Cardiac muscle cell (in vitro differentiated cells and primary cell): ENCODE results near the gene PNN. TPM values are rescaled to one million over a fixed set of nuclear protein-coding genes. Genes with fewer than 3 reads are reported as not detected.
"Not testable (repeated sequence)": the region's sequence is repeated elsewhere in the genome, so short reads cannot be mapped to it uniquely, and the experiment has no call there.

Experiments
- DNase-seq, 2 donors: peaks; one replicate each; pipeline versions ENCODE4 v3.0.0 to v3.0.0-alpha.2; 2010 to 2017; ENCODE audit warnings: low read depth in 1 of 2, low spot score in 1 of 2
- H3K27ac ChIP-seq: fragments of 200-600 bp; sonication (generic); 2 replicates; pipeline ENCODE4 v1.5.1; 2016
- H3K27me3 ChIP-seq: fragments of 200-600 bp; sonication (generic); 2 replicates; pipeline ENCODE4 v1.6.0; 2016; ENCODE audit warnings: control low read depth
- H3K36me3 ChIP-seq: fragments of 200-600 bp; sonication (generic); 2 replicates; pipeline ENCODE4 v1.5.1; 2016; ENCODE audit warnings: control low read depth
- H3K4me1 ChIP-seq: fragments of 200-600 bp; sonication (generic); 2 replicates; pipeline ENCODE4 v1.8.1; 2017; ENCODE audit warnings: low read depth, mild to moderate bottlenecking, mixed run types
- H3K4me3 ChIP-seq: fragments of 200-600 bp; sonication (generic); 2 replicates; pipeline ENCODE4 v1.5.1; 2016; ENCODE audit warnings: mild to moderate bottlenecking
- H3K9me3 ChIP-seq: fragments of 200-600 bp; sonication (generic); 2 replicates; pipeline ENCODE4 v1.5.1; 2017; ENCODE audit warnings: low read depth, mild to moderate bottlenecking, control low read depth
- CTCF ChIP-seq: IDR thresholded peaks from 2 replicates; pipeline ENCODE4 v1.5.1; 2012; ENCODE audit warnings: low read depth, mild to moderate bottlenecking, low read length
- polyA plus RNA-seq: library from polyadenylated mRNA; unstranded; fragments of >200 nt; fragmentation: Nextera tagmentation; extraction: Ambion mirVana; gene quantifications from 2 replicates; pipeline ENCODE4 v1.2.1, GENCODE V29; 2016
- total RNA-seq: library from RNA; depleted of rRNA; stranded (reverse); fragments of >200 nt; gene quantifications from 2 replicates; pipeline ENCODE4 v1.2.3, GENCODE V29; 2016

PNN gene
- total and polyA plus RNA-seq, 2 experiments from 2014 or later: 67.0 to 115 TPM

GRCh38 chr14:39219075-39219499, 44.0 kb downstream of the PNN start:
- Histone ChIP-seq H3K27ac (no peak overlapping the region), H3K4me1 (no peaks in the 10 kb centered on the region), H3K9me3 (no peaks in the 10 kb centered on the region), H3K36me3 (no peaks in the 10 kb centered on the region), H3K4me3 (no peak overlapping the region), H3K27me3 (no peaks in the 10 kb centered on the region)
- no peak for TF ChIP-seq CTCF
- peak in 1 of 2 donors; percentile 88 for DNase-seq

GRCh38 chr14:39220473-39220872, 45.4 kb downstream of the PNN start:
- DNase-seq, H3K27me3 ChIP-seq, H3K9me3 ChIP-seq, H3K4me3 ChIP-seq, H3K4me1 ChIP-seq, H3K36me3 ChIP-seq, H3K27ac ChIP-seq: not testable (repeated sequence)

GRCh38 chr14:39228044-39228443, 53.0 kb downstream of the PNN start:
- Histone ChIP-seq H3K9me3 (no peaks in the 10 kb centered on the region), H3K27ac (no peak overlapping the region), H3K36me3 (no peaks in the 10 kb centered on the region), H3K4me3 (no peak overlapping the region), H3K4me1 (no peaks in the 10 kb centered on the region), H3K27me3 (no peaks in the 10 kb centered on the region)
- DNase-seq: no peak
- no peak for TF ChIP-seq CTCF

GRCh38 chr14:39228509-39229221, 53.6 kb downstream of the PNN start:
- Histone ChIP-seq H3K4me1 (no peaks in the 10 kb centered on the region), H3K4me3 (no peak overlapping the region), H3K36me3 (no peaks in the 10 kb centered on the region), H3K9me3 (no peaks in the 10 kb centered on the region), H3K27ac (no peak overlapping the region), H3K27me3 (no peaks in the 10 kb centered on the region)
- no peak for TF ChIP-seq CTCF
- no peak for DNase-seq

- Histone ChIP-seq H3K27me3 (no peaks in the 10 kb centered on the region), H3K4me1 (no peaks in the 10 kb centered on the region), H3K9me3 (no peaks in the 10 kb centered on the region), H3K36me3 (no peaks in the 10 kb centered on the region), H3K27ac (no peak overlapping the region), H3K4me3 (no peak overlapping the region)
- no peak for DNase-seq
- TF ChIP-seq CTCF: no peak
Observed at GRCh38 chr14:39229222-39229543, 54.1 kb downstream of the PNN start.

GRCh38 chr14:39229601-39230110, 54.6 kb downstream of the PNN start:
- Histone ChIP-seq H3K4me1 (no peaks in the 10 kb centered on the region), H3K4me3 (no peak overlapping the region), H3K27me3 (no peaks in the 10 kb centered on the region), H3K27ac (no peak overlapping the region), H3K9me3 (no peaks in the 10 kb centered on the region), H3K36me3 (no peaks in the 10 kb centered on the region)
- no peak for DNase-seq
- TF ChIP-seq CTCF: no peak
